HUES48 (cell line): Measurements from ENCODE around the gene CYB5R3.
A peak's percentile ranks its signal among the peaks of the same experiment; 100 is the strongest.
"Not testable (repeated sequence)": the region's sequence is repeated elsewhere in the genome, so short reads cannot be mapped to it uniquely, and the experiment has no call there.

ENCODE experiments used
- H3K27ac ChIP-seq: one replicate; pipeline ENCODE4 v1.7.0; 2013; ENCODE audit warnings: low read depth, low read length, inconsistent platforms
- H3K27me3 ChIP-seq: 2 replicates; pipeline ENCODE4 v1.6.1; 2013; ENCODE audit warnings: mild to moderate bottlenecking, low read length; ENCODE audit not compliant: control insufficient read depth, insufficient read depth
- H3K36me3 ChIP-seq: 2 replicates; pipeline ENCODE4 v1.6.1; 2013; ENCODE audit warnings: low read length; ENCODE audit not compliant: control insufficient read depth, insufficient read depth
- H3K4me1 ChIP-seq: 2 replicates; pipeline ENCODE4 v1.6.1; 2013; ENCODE audit warnings: mild to moderate bottlenecking, low read length; ENCODE audit not compliant: control insufficient read depth, insufficient read depth
- H3K4me3 ChIP-seq: 2 replicates; pipeline ENCODE4 v1.5.1; 2013; ENCODE audit warnings: mild to moderate bottlenecking, low read depth, low read length
- H3K9ac ChIP-seq: 2 replicates; pipeline ENCODE4 v1.6.1; 2013; ENCODE audit warnings: mild to moderate bottlenecking, low read depth, low read length, moderate library complexity
- H3K9me3 ChIP-seq: 2 replicates; pipeline ENCODE4 v1.6.1; 2013; ENCODE audit warnings: low read length; ENCODE audit not compliant: control insufficient read depth, insufficient read depth

The CYB5R3 gene

DNA sequence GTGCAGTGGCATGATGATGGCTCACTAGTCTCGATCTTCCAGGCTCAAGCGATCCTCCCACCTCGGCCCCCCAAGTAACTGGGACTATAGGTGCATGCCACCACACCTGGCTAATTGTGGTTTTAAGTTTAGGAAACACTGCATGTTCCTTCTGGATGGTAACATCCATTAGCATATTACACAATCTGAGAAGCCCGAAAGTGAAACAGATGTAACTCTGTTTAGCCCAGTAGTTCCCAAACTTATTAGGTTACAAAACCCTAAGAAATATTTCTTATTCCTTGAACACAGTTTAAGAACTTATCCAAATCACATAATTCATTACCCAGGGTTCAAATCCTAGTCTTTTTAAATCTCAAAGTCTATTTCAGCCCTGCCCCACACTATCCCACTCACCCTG, 62.8 kb downstream of the CYB5R3 start:
- Histone ChIP-seq H3K27ac (no peak overlapping the region), H3K4me3 (no peak overlapping the region), H3K9me3 (no peaks in the 10 kb centered on the region), H3K4me1 (0 out of 2 replicates have a peak, but pooled peaks cover 6% of the 10 kb centered on the region), H3K27me3 (no peaks in the 10 kb centered on the region), H3K9ac (no peak overlapping the region), H3K36me3 (peaks cover 76% of the 10 kb centered on the region)

DNA sequence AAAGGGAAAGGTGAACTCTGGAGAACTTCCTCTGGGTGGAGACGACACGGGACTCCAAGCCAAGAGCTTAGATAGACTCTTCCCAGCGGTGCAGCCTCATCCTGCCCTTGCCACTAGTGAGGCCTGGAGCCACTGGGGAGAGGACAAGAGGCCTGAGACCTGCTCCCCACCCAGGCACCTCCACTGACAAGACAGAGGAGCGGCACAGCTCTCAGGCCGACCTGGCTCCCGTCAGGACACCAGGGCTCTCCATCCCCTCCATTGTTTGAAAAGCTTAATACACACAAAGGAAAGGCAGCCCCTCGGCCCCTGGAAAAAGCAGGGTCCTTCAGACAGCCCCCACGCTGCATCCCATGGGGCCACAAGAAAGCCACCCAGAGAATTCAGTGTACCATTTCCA, 64.1 kb downstream of the CYB5R3 start:
- Histone ChIP-seq H3K4me1 (0 out of 2 replicates have a peak, but pooled peaks cover 6% of the 10 kb centered on the region), H3K36me3 (peaks cover 67% of the 10 kb centered on the region), H3K27me3 (no peaks in the 10 kb centered on the region), H3K4me3 (no peak overlapping the region), H3K9me3 (no peaks in the 10 kb centered on the region), H3K9ac (no peak overlapping the region), H3K27ac (no peak overlapping the region)

DNA sequence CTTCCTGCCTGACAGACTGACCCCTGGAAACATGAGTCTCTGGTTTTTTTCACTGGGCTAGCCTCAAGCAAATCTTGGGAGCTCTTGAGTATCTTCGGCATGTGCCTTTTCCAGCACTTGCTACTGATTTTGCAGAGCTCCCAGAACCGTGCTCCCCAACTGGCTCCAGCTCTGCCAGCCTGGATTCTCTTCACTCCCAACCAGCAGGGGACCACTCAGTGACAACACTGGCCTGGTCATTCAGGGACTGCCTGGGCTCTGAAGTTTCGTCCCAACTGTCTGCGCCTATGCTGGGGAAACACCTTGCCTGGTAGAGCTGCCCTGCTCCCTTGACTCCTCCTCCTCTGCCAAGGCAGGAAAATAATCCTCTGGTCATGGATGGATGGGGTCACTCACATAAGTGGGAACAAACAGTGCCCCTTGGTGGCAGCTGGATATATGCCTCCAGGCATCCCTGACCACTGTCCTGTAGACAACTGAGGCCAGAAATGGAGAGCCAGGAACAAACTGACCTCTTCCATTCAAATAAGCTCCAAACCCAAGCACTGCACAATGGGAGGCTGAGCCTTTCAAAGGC, 64.7 kb downstream of the CYB5R3 start:
- 0 out of 2 replicates have a peak, but pooled peaks cover 6% of the 10 kb centered on the region for H3K4me1 ChIP-seq
- peaks cover 67% of the 10 kb centered on the region for H3K36me3 ChIP-seq
- H3K9me3 ChIP-seq, result no peaks in the 10 kb centered on the region
- no peaks in the 10 kb centered on the region for H3K27me3 ChIP-seq
- no peak overlapping the region for H3K9ac ChIP-seq
- no peak overlapping the region for H3K4me3 ChIP-seq
- H3K27ac ChIP-seq, result no peak overlapping the region

DNA sequence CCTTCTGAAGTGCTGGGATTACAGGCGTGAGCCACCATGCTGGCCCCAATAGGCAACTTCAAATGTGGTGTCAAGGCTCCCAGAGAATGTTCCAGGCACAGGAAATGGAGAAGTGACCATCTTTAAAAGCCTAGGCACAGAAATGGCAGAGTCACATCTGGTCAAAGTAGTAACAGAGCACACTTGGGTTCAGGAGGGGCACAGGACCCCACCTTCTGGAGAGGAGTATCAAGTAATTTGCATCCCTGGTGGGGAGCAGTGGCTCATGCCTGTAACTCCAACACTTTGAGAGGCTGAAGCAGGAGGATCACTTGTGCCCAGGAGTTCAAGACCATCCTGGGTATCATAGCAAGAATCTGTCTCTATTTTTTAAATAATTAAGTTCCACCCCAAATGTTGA, 66.2 kb downstream of the CYB5R3 start:
- Histone ChIP-seq H3K27me3 (no peaks in the 10 kb centered on the region), H3K9ac (no peak overlapping the region), H3K36me3 (peaks cover 70% of the 10 kb centered on the region), H3K27ac (peak overlapping the region; percentile 28), H3K4me3 (no peak overlapping the region), H3K4me1 (0 out of 2 replicates have a peak, but pooled peaks cover 6% of the 10 kb centered on the region), H3K9me3 (no peaks in the 10 kb centered on the region)

DNA sequence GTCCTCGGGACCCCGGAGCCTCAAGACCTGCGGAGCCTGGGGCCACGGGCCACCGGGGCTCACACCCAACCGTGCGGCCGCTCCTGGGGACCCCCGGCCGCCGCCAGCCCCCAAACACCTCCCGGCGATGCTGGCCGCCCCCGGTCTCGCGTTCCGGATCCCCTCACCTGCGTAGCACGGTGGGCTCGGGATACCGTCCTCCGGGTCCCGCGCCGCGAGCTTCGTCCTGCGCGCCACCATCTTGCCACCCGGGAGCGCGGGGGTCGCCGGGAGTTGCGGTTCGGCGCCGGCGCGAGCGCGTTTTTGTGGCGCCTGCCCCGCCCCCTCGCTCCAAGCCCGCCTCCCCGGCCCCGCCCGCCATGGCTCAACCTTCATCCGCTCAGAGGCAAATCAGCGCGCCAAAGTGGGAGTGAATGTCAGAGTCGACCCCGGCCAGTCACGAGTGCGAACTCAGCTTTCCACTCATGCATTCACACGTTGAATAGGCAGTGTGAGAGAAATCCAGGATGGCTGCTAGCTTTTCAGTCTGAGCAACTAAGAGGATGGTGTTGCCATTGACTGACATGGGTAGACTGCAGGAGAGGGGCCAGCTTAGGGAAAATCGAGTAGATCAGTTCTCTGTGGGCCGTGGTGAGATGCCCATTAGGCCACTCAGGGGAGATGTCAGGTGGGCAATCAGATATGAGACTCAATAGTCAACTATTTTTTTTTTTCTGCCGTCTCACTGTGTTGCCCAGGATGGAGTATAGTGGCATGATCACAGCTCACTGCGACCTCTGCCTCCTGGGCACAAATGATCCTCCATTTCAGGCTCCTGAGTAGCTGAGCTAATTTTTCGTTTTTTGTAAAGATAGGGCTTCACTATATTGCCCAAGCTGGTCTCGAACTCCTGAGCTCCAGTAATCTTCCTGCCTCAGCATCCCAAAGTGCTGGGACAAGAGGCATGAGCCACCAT, 67.2 kb downstream of the CYB5R3 start:
- Histone ChIP-seq H3K9ac (peak overlapping the region; percentile 89), H3K4me1 (0 out of 2 replicates have a peak, but pooled peaks cover 6% of the 10 kb centered on the region), H3K27ac (peak overlapping the region; percentile 75), H3K4me3 (peak overlapping the region; percentile 87), H3K36me3 (peaks cover 68% of the 10 kb centered on the region), H3K27me3 (no peaks in the 10 kb centered on the region), H3K9me3 (no peaks in the 10 kb centered on the region)

DNA sequence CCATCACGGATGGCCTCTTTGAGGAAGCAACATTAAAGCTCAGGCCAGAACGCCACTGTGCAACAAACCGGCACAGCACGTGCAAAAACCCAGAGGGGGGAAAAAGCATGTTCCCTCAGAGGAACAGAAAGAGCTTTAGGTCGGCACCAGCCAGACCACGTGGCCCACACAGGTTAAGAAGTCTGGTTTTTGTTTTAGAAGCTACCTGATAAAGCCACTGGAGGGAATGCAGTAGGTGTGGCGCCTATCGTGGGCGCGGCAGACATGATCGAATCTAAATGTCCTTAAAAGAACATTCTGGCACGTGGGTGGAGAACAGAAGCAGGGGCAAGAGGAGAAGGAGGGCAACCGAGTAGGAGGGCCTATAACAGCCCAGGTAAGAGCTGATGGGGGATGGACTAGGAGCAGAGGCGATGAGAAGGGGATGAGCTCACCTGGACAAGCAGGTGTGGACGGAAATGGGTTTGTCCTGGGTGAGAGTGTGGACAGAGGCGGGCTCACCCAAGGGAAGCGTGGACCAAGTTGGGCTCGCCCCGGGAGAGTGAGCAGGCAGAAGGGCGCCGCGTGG, 67.9 kb downstream of the CYB5R3 start:
- H3K9ac ChIP-seq, result peak overlapping the region; percentile 89
- H3K4me3 ChIP-seq, result peak overlapping the region; percentile 87
- H3K4me1 ChIP-seq, H3K27me3 ChIP-seq, H3K9me3 ChIP-seq: not testable (repeated sequence)
- peak overlapping the region; percentile 75 for H3K27ac ChIP-seq
- peaks cover 64% of the 10 kb centered on the region for H3K36me3 ChIP-seq

DNA sequence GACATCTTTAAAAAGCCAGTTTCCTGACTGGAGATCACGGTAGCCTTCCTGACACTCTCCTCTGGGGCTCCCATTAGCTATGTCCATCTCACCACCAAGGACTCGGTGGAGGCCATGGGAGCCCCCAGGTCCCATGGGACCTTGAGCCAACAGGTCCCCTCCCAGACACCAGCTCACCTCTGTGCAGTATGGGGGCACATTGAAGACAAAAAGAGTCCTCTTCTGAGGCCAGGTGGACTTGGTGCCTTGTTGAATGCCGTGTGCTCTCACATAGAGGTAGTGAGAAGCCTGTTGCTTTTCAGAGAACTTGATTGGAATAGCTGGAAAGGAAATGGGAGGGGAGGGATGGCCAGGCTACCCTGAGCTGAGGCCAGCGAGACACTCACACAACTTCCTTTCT, 69.2 kb downstream of the CYB5R3 start:
- peaks cover 51% of the 10 kb centered on the region for H3K36me3 ChIP-seq
- not testable (repeated sequence) for H3K4me1 ChIP-seq, H3K9ac ChIP-seq, H3K27ac ChIP-seq, H3K27me3 ChIP-seq, H3K4me3 ChIP-seq, H3K9me3 ChIP-seq

DNA sequence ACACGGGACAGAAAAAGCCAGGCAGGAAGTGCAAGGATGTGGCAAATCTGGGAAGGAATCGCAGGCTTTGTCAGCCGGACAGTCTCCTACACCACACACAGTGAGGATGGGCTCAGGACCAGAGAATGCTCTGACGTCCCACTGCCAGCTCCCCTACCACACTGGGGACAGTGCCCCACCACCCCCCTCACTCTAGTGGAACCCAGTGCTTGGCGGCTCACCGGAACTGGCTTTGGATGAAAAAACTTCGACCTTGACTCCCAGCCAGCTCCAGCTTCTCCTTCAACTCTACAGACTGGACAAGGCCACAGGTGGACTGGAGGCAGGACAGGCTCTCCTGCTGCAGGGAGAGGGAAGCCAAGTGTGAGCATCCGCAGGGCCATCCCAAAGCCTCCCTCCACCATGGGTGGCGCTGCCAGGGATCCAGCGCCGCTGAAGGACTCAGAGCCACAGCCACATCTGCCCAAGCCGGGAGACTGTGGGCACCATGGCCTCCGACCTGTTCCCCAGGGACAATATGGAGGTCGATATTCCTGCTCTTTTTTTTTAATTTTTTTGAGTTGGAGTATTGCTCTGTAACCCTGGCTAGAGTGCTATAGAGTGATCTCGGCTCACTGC, 71.5 kb downstream of the CYB5R3 start:
- Histone ChIP-seq H3K4me3 (no peak overlapping the region), H3K36me3 (peaks cover 47% of the 10 kb centered on the region), H3K4me1 (0 out of 2 replicates have a peak, but pooled peaks cover 6% of the 10 kb centered on the region), H3K27me3 (no peaks in the 10 kb centered on the region), H3K27ac (no peak overlapping the region), H3K9ac (no peak overlapping the region), H3K9me3 (no peaks in the 10 kb centered on the region)

DNA sequence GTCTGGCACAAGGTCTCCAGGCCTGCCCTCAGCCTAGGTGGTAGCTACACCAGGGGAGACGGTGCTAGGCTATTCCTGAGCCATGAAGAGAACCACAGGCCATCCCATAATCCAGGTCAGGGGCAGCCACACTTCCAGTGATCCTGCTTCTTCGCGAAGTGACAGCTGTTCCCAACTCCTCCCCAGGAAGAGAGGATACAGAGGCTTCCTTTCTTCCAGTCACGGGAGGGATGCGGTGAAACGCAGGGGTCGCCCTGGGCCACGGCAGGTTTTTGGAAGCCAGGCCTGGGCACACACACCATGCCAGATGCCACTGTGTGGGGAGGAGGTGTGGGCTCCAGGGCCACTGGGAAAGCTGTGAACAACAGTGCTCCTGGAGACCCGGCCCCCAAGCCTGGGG, 72.1 kb downstream of the CYB5R3 start:
- not testable (repeated sequence) for H3K9ac ChIP-seq, H3K4me1 ChIP-seq, H3K4me3 ChIP-seq, H3K9me3 ChIP-seq, H3K27ac ChIP-seq, H3K27me3 ChIP-seq
- H3K36me3 ChIP-seq, result peaks cover 52% of the 10 kb centered on the region

DNA sequence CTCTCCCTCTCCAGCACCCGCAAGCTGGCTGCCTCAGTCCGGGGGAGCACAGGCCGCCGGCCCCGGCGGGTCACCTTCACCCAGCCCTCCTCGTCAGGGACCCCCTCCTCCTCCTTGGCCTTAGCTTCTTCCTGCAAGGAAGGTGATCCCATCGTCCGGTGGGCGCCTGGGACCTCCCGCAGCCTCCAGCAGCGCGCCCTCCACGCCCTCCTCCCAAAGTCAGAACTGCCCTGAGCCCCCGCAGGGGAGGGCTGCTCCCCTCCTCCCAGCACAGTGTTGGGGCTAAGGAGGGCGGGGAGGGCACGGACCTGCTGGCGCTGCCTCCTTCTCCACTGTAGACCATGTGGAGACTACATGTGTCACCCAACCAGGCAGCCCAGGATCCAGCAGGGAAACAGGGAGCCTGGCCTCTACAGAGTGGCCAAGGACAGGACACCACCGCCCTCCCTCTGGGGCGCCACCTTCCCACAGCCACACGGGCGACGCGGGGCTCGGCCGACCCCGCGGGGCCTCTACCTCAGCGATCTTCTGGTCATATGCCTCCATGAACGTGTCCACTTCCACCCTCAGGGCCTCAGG, 73.1 kb downstream of the CYB5R3 start:
- not testable (repeated sequence) for H3K4me3 ChIP-seq, H3K9me3 ChIP-seq, H3K27me3 ChIP-seq, H3K9ac ChIP-seq, H3K4me1 ChIP-seq, H3K27ac ChIP-seq
- peaks cover 56% of the 10 kb centered on the region for H3K36me3 ChIP-seq
